ENCODE measurements around the gene HOPX.

The HOPX gene

GRCh38 chr4:56698329-56698728 lies 17.2 kb upstream of the HOPX start:
- TF ChIP-seq GATA3 (IDR thresholded peaks at IDR 0.05; ENCODE audit: low read depth, low read length), result no peak
- TF ChIP-seq GATA2 (IDR thresholded peaks at IDR 0.05; ENCODE audit: low read depth, low read length), result no peak

DNA sequence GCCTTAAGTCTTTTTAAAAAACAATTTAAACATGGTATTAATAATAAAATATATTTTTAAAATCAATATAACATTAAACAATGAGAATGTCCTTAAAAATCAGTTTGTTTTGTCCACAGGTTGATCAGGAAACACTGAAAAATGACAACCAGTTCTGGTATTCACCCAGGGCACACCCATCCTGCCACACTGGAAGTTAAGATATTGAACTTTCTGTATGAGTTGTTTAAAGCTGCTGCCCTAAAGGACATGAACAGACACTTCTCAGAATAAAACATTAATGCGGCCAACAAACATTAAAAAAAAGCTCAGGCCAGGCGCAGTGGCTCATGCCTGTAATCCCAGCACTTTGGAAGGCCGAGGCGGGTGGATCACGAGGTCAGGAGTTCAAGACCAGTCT lies 15.0 kb upstream of the HOPX start:
- TF ChIP-seq GATA3 (IDR thresholded peaks at IDR 0.05; ENCODE audit: low read depth, low read length), result no peak
- TF ChIP-seq GATA2 (IDR thresholded peaks at IDR 0.05; ENCODE audit: low read depth, low read length), result no peak

DNA sequence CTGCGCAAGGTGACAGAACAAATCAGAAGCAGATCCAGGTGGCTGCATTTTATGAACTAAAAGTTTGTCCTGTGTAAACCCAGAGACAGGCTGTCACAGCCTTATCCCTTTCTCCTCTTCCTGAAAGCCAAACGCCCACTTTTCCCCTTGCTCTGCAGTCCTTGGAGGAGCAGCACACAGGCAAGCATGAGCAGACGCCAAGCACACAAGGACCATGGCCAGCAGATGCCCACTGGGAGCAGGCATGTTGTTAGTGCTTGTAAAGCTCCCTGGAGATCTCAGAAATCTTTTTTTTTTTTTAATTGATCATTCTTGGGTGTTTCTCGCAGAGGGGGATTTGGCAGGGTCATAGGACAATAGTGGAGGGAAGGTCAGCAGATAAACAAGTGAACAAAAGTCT lies 11.5 kb upstream of the HOPX start:
- TF ChIP-seq GATA2 (IDR thresholded peaks at IDR 0.05; ENCODE audit: low read depth, low read length), result no peak
- no peak for TF ChIP-seq GATA3 (IDR thresholded peaks at IDR 0.05; ENCODE audit: low read depth, low read length)

DNA sequence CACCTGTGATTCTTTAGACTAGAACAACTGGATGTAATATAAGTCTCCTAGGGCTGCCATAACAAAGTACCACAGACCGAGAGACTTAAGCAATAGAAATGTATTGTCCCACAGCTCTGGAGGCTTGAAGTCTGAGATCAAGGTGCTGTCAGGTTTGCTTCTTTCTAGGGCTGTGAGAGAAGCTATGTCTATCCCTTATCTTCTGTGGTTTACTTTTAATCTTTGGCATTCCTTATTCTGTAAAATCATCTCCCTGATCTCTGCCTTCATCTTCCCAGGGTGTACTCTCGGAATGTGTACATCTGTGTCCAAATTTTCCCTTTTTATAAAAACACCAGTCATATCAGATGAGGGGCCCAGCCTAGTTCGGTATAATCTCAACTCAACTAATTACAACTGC lies 10.3 kb upstream of the HOPX start:
- no peak for TF ChIP-seq GATA2 (IDR thresholded peaks at IDR 0.05; ENCODE audit: low read depth, low read length)
- no peak for TF ChIP-seq GATA3 (IDR thresholded peaks at IDR 0.05; ENCODE audit: low read depth, low read length)

DNA sequence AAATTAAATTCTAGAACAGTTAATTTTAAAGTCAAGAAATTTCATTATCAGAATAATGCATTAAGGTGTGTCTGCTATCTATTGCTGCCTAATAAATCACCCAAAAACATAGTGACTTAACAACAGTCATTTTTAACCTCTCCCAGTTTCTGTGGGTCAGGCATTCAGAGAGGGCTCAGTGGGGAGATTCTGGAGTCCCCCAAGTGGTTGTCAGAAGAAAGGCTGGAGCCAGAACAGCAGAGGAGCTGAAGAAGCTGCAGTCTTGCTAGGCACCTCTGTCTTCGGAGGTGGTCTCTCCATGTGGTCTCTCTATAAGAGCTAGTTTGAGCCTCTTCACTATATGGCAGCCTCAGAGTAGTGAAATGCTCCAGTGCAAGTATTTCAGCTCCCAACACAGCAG lies 9.3 kb upstream of the HOPX start:
- TF ChIP-seq GATA2 (IDR thresholded peaks at IDR 0.05; ENCODE audit: low read depth, low read length) (no peak), GATA3 (IDR thresholded peaks at IDR 0.05; ENCODE audit: low read depth, low read length) (no peak)

GRCh38 chr4:56689201-56689969 lies 8.3 kb upstream of the HOPX start:
- no peak for TF ChIP-seq GATA2 (IDR thresholded peaks at IDR 0.05; ENCODE audit: low read depth, low read length)
- no peak for TF ChIP-seq GATA3 (IDR thresholded peaks at IDR 0.05; ENCODE audit: low read depth, low read length)

DNA sequence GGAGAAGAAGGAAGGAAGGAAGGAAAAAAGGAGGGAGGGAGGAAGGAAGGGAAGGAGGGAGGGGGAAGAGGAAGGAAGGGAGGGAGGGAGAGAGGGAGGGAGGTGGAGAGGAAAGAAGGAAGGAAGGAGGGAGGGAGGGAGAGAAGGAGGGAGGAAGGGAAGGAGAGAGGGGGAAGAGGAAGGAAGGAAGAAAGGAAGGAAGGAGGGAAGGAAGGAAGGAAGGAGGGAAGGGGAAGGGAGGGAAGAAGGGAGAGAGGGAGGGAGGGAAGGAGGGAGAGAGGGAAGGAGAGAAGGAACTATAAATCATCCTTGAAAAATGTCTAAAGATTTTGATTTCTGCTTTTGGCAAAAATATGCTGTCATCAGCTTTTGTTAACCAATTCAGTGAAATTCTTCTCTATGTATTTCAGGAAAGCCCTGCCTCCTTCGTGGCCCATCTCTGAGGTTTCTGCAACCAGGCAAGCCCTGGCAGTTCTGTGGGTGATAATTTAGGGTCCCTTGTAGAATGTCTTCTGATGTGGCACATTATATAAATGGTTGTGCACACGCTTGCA lies 7.1 kb upstream of the HOPX start:
- TF ChIP-seq GATA3 (IDR thresholded peaks at IDR 0.05; ENCODE audit: low read depth, low read length) (no peak), GATA2 (IDR thresholded peaks at IDR 0.05; ENCODE audit: low read depth, low read length) (no peak)

- TF ChIP-seq GATA2 (IDR thresholded peaks at IDR 0.05; ENCODE audit: low read depth, low read length) (no peak), GATA3 (IDR thresholded peaks at IDR 0.05; ENCODE audit: low read depth, low read length) (no peak)
Observed at GRCh38 chr4:56686537-56687231, 5.6 kb upstream of the HOPX start.

- no peak for TF ChIP-seq GATA3 (IDR thresholded peaks at IDR 0.05; ENCODE audit: low read depth, low read length)
- no peak for TF ChIP-seq GATA2 (IDR thresholded peaks at IDR 0.05; ENCODE audit: low read depth, low read length)
Observed at GRCh38 chr4:56684320-56685050, 3.4 kb upstream of the HOPX start.

- TF ChIP-seq GATA3 (IDR thresholded peaks at IDR 0.05; ENCODE audit: low read depth, low read length) (no peak), GATA2 (IDR thresholded peaks at IDR 0.05; ENCODE audit: low read depth, low read length) (no peak)
Observed at GRCh38 chr4:56683455-56683854, 2.4 kb upstream of the HOPX start.

- TF ChIP-seq GATA2 (IDR thresholded peaks at IDR 0.05; ENCODE audit: low read depth, low read length), result no peak
- no peak for TF ChIP-seq GATA3 (IDR thresholded peaks at IDR 0.05; ENCODE audit: low read depth, low read length)
Observed at GRCh38 chr4:56681853-56682525, 893 bp upstream of the HOPX start.

GRCh38 chr4:56680266-56680665 lies 830 bp downstream of the HOPX start:
- TF ChIP-seq GATA2 (IDR thresholded peaks at IDR 0.05; ENCODE audit: low read depth, low read length), result no peak
- no peak for TF ChIP-seq GATA3 (IDR thresholded peaks at IDR 0.05; ENCODE audit: low read depth, low read length)

DNA sequence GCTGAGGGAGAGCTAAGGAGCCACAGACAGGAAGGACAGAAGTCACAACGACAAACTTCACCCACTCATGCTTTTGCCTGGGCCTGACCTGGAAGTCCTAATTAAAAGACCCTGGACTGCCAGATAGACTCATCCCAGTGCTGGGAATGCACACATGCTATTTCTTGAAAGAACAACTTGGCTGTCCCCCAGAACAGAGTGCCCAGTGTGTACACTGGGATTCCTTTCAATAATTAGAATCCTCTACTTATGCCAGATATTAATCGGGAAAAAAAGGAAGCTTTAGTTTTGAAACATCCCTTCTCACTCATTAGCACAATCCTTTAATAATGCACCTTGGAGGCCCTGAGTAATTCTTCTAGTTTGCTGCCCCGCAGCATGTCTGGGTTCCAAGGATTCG lies 3.4 kb downstream of the HOPX start:
- no peak for TF ChIP-seq GATA3 (IDR thresholded peaks at IDR 0.05; ENCODE audit: low read depth, low read length)
- no peak for TF ChIP-seq GATA2 (IDR thresholded peaks at IDR 0.05; ENCODE audit: low read depth, low read length)

DNA sequence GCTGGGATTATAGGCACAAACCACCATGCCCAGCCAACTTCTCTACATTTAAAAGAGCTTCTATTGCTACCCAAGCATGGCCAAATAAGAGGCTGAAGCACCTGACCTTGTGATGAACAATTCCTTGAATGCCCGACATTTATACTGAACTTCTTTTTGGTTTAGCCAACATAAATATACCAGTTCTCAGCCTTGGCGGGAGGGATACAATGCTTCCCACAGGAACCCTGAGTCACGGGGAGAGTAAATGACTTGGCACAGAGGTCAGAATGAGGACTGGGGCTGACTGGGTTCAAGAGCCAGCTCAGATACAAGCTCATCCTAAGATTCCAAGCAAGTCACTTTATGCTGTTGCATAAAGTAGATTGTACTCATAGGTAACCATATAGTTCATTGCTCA lies 6.1 kb downstream of the HOPX start:
- TF ChIP-seq GATA2 (IDR thresholded peaks at IDR 0.05; ENCODE audit: low read depth, low read length) (no peak), GATA3 (IDR thresholded peaks at IDR 0.05; ENCODE audit: low read depth, low read length) (no peak)

Measured in SH-SY5Y (cell line).